Measurements from ENCODE around the gene WEE2. TPM values are rescaled to one million over a fixed set of nuclear protein-coding genes. Genes with fewer than 3 reads are reported as not detected.
"Not testable (repeated sequence)": the region's sequence is repeated elsewhere in the genome, so short reads cannot be mapped to it uniquely, and the experiment has no call there.

The WEE2 gene
- total RNA-seq, 4 donors from 2014 or later = not detected

GRCh38 chr7:141742229-141742628 is 34.1 kb downstream of the WEE2 start:
- Histone ChIP-seq H3K36me3 (peaks cover 0 to 67% (median 28%) of the 10 kb centered on the region in 4 donors), H3K27me3 (no peaks in the 10 kb centered on the region), H3K4me1 (peaks cover 8 to 24% (median 13%) of the 10 kb centered on the region in 4 donors), H3K9me3 (no peaks in the 10 kb centered on the region), H3K4me3 (no peak overlapping the region), H3K27ac (no peak overlapping the region)
- TF ChIP-seq CTCF (IDR thresholded peaks at IDR 0.05) (no peak), POLR2AphosphoS5 (IDR thresholded peaks at IDR 0.05) (no peak)
- in situ Hi-C loops (cut with MboI; ENCODE audit: low pct_ligation_motif_present in 1 of 4, low pct_unique_long_range_greater_than_20kb in 1 of 4, low sequenced_read_pairs in 3 of 4) (loop anchor here in 1 of 4 donors (10.0 kb wide), 1 partner anchor 77 kb away; no protein-coding TSS in a partner anchor), intact Hi-C loops (cut with DNase I; ENCODE audit: low total_unique reads) (no loop called here)
- WGBS, 2 donors (ENCODE audit: low coverage in 1 of 2) = 71 to 93% methylated on average over 1 of the region's 1 CpG
- DNase-seq = no peak

- H3K4me1 ChIP-seq = peaks cover under 1 to 15% (median 6%) of the 10 kb centered on the region in 4 donors
- H3K9me3 ChIP-seq = no peaks in the 10 kb centered on the region
- H3K36me3 ChIP-seq = peaks cover 0 to 85% (median 37%) of the 10 kb centered on the region in 4 donors
- in situ Hi-C loops (cut with MboI; ENCODE audit: low pct_ligation_motif_present in 1 of 4, low pct_unique_long_range_greater_than_20kb in 1 of 4, low sequenced_read_pairs in 3 of 4) = loop anchor here in 1 of 4 donors (10.0 kb wide), 1 partner anchor 79 kb away; no protein-coding TSS in a partner anchor
- TF ChIP-seq EP300 (IDR thresholded peaks at IDR 0.05; ENCODE audit: low read depth) (no peak), POLR2A (IDR thresholded peaks at IDR 0.05) (no peak), POLR2AphosphoS5 (IDR thresholded peaks at IDR 0.05) (no peak), CTCF (IDR thresholded peaks at IDR 0.05) (no peak)
- WGBS, 2 donors (ENCODE audit: low coverage in 1 of 2) = 86 to 100% methylated on average over 1 to 2 of the region's 2 CpGs
- no peak overlapping the region for H3K4me3 ChIP-seq
- intact Hi-C loops (cut with DNase I; ENCODE audit: low total_unique reads) = no loop called here
- no peak overlapping the region for H3K27ac ChIP-seq
- DNase-seq = no peak
- no peaks in the 10 kb centered on the region for H3K27me3 ChIP-seq
These were observed 36.0 kb downstream of the WEE2 start for GRCh38 chr7:141744131-141744530.

DNA sequence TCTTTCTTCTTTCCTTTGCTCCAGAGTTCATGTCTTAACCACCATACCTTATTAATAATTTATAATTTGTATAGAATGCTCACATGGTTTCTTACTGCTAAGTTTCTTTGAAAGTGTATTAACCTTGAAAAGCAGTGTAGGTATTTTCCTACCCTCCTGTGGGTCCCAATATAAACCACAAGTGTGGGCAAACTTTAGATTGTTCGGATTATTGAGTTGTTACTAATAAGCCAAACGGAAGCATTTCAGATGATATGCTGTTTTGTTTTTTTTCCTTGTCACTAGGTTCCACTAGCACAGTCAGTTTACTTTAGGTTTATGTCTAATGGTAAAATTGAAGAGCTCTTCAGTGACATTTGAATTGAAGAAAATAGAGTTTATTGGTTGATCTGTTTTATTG is 40.2 kb downstream of the WEE2 start:
- 93 to 100% methylated on average over 2 of the region's 2 CpGs for WGBS, 2 donors (ENCODE audit: low coverage in 1 of 2)
- Histone ChIP-seq H3K4me1 (no peaks in the 10 kb centered on the region), H3K4me3 (no peak overlapping the region), H3K36me3 (peaks cover 2 to 96% (median 49%) of the 10 kb centered on the region in 4 donors), H3K27me3 (no peaks in the 10 kb centered on the region), H3K9me3 (peaks cover 23 to 29% of the 10 kb centered on the region in 2 donors), H3K27ac (no peak overlapping the region)
- intact Hi-C loops (cut with DNase I; ENCODE audit: low total_unique reads) (no loop called here), in situ Hi-C loops (cut with MboI; ENCODE audit: low pct_ligation_motif_present in 1 of 4, low pct_unique_long_range_greater_than_20kb in 1 of 4, low sequenced_read_pairs in 3 of 4) (loop anchor here in 1 of 4 donors (10.0 kb wide), 1 partner anchor 84 kb away; no protein-coding TSS in a partner anchor)
- TF ChIP-seq EP300 (IDR thresholded peaks at IDR 0.05; ENCODE audit: low read depth) (no peak), CTCF (IDR thresholded peaks at IDR 0.05) (no peak), POLR2AphosphoS5 (IDR thresholded peaks at IDR 0.05) (no peak), POLR2A (IDR thresholded peaks at IDR 0.05) (no peak)
- DNase-seq = no peak

DNA sequence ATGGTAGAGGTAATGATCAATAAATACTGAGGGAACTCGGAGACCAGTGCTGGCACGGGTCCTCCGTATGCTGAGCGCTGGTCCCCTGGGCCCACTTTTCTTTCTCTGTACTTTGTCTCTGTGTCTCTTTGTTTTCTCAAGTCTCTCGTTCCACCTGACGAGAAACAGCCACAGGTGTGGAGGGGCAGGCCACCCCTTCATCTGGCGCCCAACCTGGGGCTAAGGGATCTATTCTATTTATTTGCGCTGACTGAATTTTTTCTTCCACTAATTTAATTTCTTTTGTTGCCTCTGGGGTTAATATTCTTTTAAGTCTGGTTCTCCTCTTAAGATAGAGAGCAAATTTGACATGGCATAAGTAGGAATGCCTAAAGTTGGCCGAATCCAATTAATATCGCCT is 43.8 kb downstream of the WEE2 start:
- intact Hi-C loops (cut with DNase I; ENCODE audit: low total_unique reads); in situ Hi-C loops (cut with MboI; ENCODE audit: low pct_ligation_motif_present in 1 of 4, low pct_unique_long_range_greater_than_20kb in 1 of 4, low sequenced_read_pairs in 3 of 4); DNase-seq; H3K27me3 ChIP-seq; H3K27ac ChIP-seq; H3K4me3 ChIP-seq; H3K4me1 ChIP-seq: not testable (repeated sequence)
- Histone ChIP-seq H3K9me3 (peaks cover 23 to 29% of the 10 kb centered on the region in 2 donors), H3K36me3 (peaks cover 2 to 79% (median 33%) of the 10 kb centered on the region in 4 donors)
- 98% methylated on average over 4 to 10 of the region's 10 CpGs for WGBS, 2 donors (ENCODE audit: low coverage in 1 of 2)

DNA sequence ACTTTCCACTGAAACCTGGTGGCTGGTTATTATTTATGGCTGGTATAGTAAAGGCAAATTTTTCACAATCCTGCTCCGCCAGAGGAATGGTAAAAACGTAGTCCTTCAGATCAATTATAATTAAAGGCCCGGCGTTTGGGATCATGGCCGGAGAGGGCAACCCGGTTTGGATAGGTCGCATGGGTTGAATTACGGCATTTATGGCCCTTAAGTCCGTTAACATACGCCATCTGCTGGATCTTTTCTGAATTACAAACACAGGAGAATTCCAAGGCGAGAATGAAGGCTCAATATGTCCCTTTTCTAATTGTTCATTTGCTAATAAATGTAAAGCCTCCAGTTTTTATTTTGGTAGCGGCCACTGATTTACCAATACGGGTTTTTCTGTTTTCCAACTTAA is 44.5 kb downstream of the WEE2 start:
- Histone ChIP-seq H3K36me3 (peaks cover 2 to 73% (median 35%) of the 10 kb centered on the region in 4 donors), H3K9me3 (peaks cover 23 to 29% of the 10 kb centered on the region in 2 donors), H3K4me3 (no peak overlapping the region), H3K4me1 (no peaks in the 10 kb centered on the region), H3K27ac (no peak overlapping the region), H3K27me3 (no peaks in the 10 kb centered on the region)
- in situ Hi-C loops (cut with MboI; ENCODE audit: low pct_ligation_motif_present in 1 of 4, low pct_unique_long_range_greater_than_20kb in 1 of 4, low sequenced_read_pairs in 3 of 4) (no loop called here), intact Hi-C loops (cut with DNase I; ENCODE audit: low total_unique reads) (no loop called here)
- 97% methylated on average over 5 to 13 of the region's 13 CpGs for WGBS, 2 donors (ENCODE audit: low coverage in 1 of 2)
- TF ChIP-seq POLR2A (IDR thresholded peaks at IDR 0.05) = no peak
- no peak for TF ChIP-seq EP300 (IDR thresholded peaks at IDR 0.05; ENCODE audit: low read depth)
- no peak for TF ChIP-seq POLR2AphosphoS5 (IDR thresholded peaks at IDR 0.05)
- peak in 2 of 5 experiments; percentile 9 to 10 for TF ChIP-seq CTCF (IDR thresholded peaks at IDR 0.05)
- DNase-seq = no peak

Data from transverse colon (tissue), 4 donors.